ENCODE data around the gene ANKRD10. TPM values are rescaled to one million over a fixed set of nuclear protein-coding genes. Genes with fewer than 3 reads are reported as not detected.

ANKRD10 gene
- total RNA-seq, 1 donor from 2014 or later, result 228 TPM

- Mint-ChIP-seq H3K27me3 (no peaks in the 10 kb centered on the region), H3K27ac (no peak overlapping the region), H3K36me3 (ENCODE audit: insufficient read depth) (peaks cover 24% of the 10 kb centered on the region), H3K9me3 (ENCODE audit: low read depth) (no peaks in the 10 kb centered on the region), H3K4me3 (ENCODE audit: low read depth) (no peak overlapping the region), H3K4me1 (ENCODE audit: low read depth) (no peaks in the 10 kb centered on the region)
- no peak for DNase-seq (ENCODE audit: low spot score, unreplicated experiment)
- no peak for TF ChIP-seq CTCF (IDR thresholded peaks at IDR 0.05; ENCODE audit: unreplicated experiment)
These were observed 17.3 kb downstream of the ANKRD10 start for GRCh38 chr13:110897521-110897920.

- no peak overlapping the region for H3K4me3 Mint-ChIP-seq (ENCODE audit: low read depth)
- H3K36me3 Mint-ChIP-seq (ENCODE audit: insufficient read depth), result peaks cover 26% of the 10 kb centered on the region
- no peaks in the 10 kb centered on the region for H3K9me3 Mint-ChIP-seq (ENCODE audit: low read depth)
- no peaks in the 10 kb centered on the region for H3K4me1 Mint-ChIP-seq (ENCODE audit: low read depth)
- H3K27me3 Mint-ChIP-seq, result no peaks in the 10 kb centered on the region
- H3K27ac Mint-ChIP-seq, result no peak overlapping the region
- no peak for DNase-seq (ENCODE audit: low spot score, unreplicated experiment)
- TF ChIP-seq CTCF (IDR thresholded peaks at IDR 0.05; ENCODE audit: unreplicated experiment), result no peak
These were observed 17.9 kb downstream of the ANKRD10 start for GRCh38 chr13:110897014-110897413.

GRCh38 chr13:110894086-110894485 is 20.8 kb downstream of the ANKRD10 start:
- Mint-ChIP-seq H3K27ac (no peak overlapping the region), H3K9me3 (ENCODE audit: low read depth) (no peaks in the 10 kb centered on the region), H3K36me3 (ENCODE audit: insufficient read depth) (peaks cover 25% of the 10 kb centered on the region), H3K4me3 (ENCODE audit: low read depth) (no peak overlapping the region), H3K4me1 (ENCODE audit: low read depth) (no peaks in the 10 kb centered on the region), H3K27me3 (no peaks in the 10 kb centered on the region)
- DNase-seq (ENCODE audit: low spot score, unreplicated experiment), result no peak
- no peak for TF ChIP-seq CTCF (IDR thresholded peaks at IDR 0.05; ENCODE audit: unreplicated experiment)

- no peak overlapping the region for H3K4me3 Mint-ChIP-seq (ENCODE audit: low read depth)
- H3K9me3 Mint-ChIP-seq (ENCODE audit: low read depth), result no peaks in the 10 kb centered on the region
- DNase-seq (ENCODE audit: low spot score, unreplicated experiment), result no peak
- TF ChIP-seq CTCF (IDR thresholded peaks at IDR 0.05; ENCODE audit: unreplicated experiment), result no peak
- no peaks in the 10 kb centered on the region for H3K27me3 Mint-ChIP-seq
- no peaks in the 10 kb centered on the region for H3K4me1 Mint-ChIP-seq (ENCODE audit: low read depth)
- no peak overlapping the region for H3K27ac Mint-ChIP-seq
- peaks cover 25% of the 10 kb centered on the region for H3K36me3 Mint-ChIP-seq (ENCODE audit: insufficient read depth)
These were observed 21.3 kb downstream of the ANKRD10 start for GRCh38 chr13:110893571-110893970.

- TF ChIP-seq CTCF (IDR thresholded peaks at IDR 0.05; ENCODE audit: unreplicated experiment), result no peak
- no peak for DNase-seq (ENCODE audit: low spot score, unreplicated experiment)
- no peaks in the 10 kb centered on the region for H3K9me3 Mint-ChIP-seq (ENCODE audit: low read depth)
- peaks cover 15% of the 10 kb centered on the region for H3K36me3 Mint-ChIP-seq (ENCODE audit: insufficient read depth)
- H3K27ac Mint-ChIP-seq, result no peak overlapping the region
- no peak overlapping the region for H3K4me3 Mint-ChIP-seq (ENCODE audit: low read depth)
- no peaks in the 10 kb centered on the region for H3K27me3 Mint-ChIP-seq
- H3K4me1 Mint-ChIP-seq (ENCODE audit: low read depth), result peaks cover 12% of the 10 kb centered on the region
These were observed 24.3 kb downstream of the ANKRD10 start for GRCh38 chr13:110890279-110891165.
